SK-N-MC (cell line): Measurements from ENCODE around the gene ZDHHC1.

Experiments used
- DNase-seq: peaks from one replicate; pipeline ENCODE4 v3.0.0-alpha.2; 2011; ENCODE audit warnings: low read depth, low spot score
- H3K27ac ChIP-seq: fragments of 200-600 bp; sonication (generic); 2 replicates; pipeline ENCODE4 v1.5.1; 2016; ENCODE audit warnings: mixed run types
- H3K36me3 ChIP-seq: fragments of 200-600 bp; sonication (generic); 2 replicates; pipeline ENCODE4 v1.6.1; 2017; ENCODE audit warnings: antibody characterized with exemption, low read length, mixed read lengths; ENCODE audit not compliant: insufficient read depth
- H3K4me3 ChIP-seq: fragments of 200-600 bp; sonication (generic); 2 replicates; pipeline ENCODE4 v1.5.1; 2016
- H3K9ac ChIP-seq: fragments of 200-600 bp; sonication (generic); 2 replicates; pipeline ENCODE4 v1.8.0; 2017; ENCODE audit warnings: mixed run types, mixed read lengths; ENCODE audit not compliant: insufficient read length
- H3K9me3 ChIP-seq: fragments of 200-600 bp; sonication (generic); 2 replicates; pipeline ENCODE4 v1.6.1; 2017; ENCODE audit warnings: low read depth, mild to moderate bottlenecking, antibody characterized with exemption, low read length, moderate library complexity, mixed read lengths
- EZH2 ChIP-seq: fragments of 200-600 bp; sonication (generic); IDR thresholded peaks from one replicate; pipeline ENCODE4 v1.6.1; 2017; ENCODE audit warnings: antibody characterized with exemption
- FOXP2 ChIP-seq: optimal IDR thresholded peaks from 2 replicates; pipeline ENCODE3; 2011; ENCODE audit warnings: mild to moderate bottlenecking, moderate library complexity; ENCODE audit not compliant: insufficient read depth; ENCODE audit errors: extremely low read length, control extremely low read depth
- POLR2AphosphoS5 ChIP-seq: IDR thresholded peaks from 2 replicates; pipeline ENCODE4 v1.6.1; 2012; ENCODE audit warnings: mild to moderate bottlenecking, low read depth, low read length, borderline replicate concordance

The ZDHHC1 gene

DNA sequence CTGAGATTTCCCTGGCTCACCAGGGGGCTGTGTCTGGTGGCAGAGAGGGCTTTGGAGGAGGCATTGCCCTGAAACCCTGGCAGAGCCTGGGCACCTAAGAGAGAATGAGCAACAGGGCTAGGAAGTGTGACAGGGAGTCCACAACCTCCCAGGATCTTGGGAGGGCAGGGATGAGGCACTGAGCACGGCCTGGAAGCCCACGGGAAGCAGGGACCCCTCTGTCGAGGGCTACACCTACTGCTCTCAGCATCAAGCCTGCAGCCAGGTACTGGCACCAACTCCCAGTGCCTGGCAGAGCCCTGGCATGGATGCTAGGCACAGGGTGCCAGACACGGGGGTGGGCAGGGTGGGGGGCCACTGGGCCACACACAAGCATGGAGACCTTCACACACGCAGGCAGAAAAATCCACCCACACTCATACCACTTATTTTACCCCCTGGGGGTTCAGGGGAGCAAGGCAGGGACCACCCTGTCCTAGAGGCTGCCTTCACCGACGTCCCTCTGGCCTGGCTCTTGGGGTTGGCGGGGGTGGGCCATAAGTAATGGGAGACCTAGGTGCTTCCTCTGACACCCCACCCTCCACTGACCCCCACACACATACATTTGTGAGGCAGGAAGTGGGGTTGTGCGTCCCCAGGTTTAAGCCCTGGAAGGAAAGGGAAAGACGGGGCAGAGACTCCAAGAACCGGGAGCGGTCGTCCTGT is 13.7 kb upstream of the ZDHHC1 start:
- Histone ChIP-seq H3K36me3 (no peaks in the 10 kb centered on the region), H3K9ac (peak overlapping the region; percentile 65), H3K9me3 (no peaks in the 10 kb centered on the region), H3K27ac (no peak overlapping the region), H3K4me3 (peak overlapping the region; percentile 82)
- DNase-seq: no peak
- no peak for TF ChIP-seq FOXP2
- TF ChIP-seq EZH2: no peak

DNA sequence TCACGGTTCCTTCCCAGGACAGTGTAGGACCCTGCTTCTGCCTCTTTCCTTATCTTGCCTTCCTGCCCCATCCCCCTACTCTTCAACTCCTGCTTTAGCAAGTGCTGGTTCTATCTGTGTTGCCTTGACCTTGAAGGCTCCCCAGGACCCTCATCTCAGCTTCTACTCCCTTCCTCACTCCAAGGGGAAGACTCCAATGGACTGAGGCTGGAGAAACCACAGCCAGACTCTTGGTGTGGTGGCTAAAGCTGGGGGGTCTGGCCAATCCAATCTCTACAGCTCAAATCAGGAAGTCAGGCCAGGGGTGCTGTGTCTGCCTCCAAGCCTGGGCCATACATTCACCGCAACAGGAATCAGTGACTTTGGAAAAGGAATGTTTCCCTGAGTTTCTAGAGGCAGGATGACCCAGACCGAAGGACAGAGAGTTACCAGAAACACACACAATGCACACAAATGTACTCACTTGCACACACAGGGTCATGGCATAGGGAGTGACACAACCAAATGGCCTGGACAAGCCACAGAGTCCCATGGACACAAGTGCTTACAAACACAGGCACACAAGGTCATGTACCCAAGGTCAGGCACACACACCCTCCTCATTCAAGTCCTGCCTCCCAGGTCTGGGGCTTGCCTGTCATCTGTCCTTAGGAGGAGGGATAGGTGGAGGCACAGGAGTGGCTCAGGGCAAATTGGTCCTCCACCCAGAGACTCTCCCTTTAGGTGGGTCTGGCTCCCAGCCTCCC is 12.9 kb upstream of the ZDHHC1 start:
- DNase-seq: no peak
- Histone ChIP-seq H3K27ac (no peak overlapping the region), H3K4me3 (0 out of 2 replicates have a peak overlapping the region, but pooled peaks have one; percentile 82), H3K36me3 (no peaks in the 10 kb centered on the region), H3K9ac (no peak overlapping the region), H3K9me3 (no peaks in the 10 kb centered on the region)
- TF ChIP-seq EZH2: no peak
- TF ChIP-seq FOXP2: no peak
- TF ChIP-seq POLR2AphosphoS5: no peak

DNA sequence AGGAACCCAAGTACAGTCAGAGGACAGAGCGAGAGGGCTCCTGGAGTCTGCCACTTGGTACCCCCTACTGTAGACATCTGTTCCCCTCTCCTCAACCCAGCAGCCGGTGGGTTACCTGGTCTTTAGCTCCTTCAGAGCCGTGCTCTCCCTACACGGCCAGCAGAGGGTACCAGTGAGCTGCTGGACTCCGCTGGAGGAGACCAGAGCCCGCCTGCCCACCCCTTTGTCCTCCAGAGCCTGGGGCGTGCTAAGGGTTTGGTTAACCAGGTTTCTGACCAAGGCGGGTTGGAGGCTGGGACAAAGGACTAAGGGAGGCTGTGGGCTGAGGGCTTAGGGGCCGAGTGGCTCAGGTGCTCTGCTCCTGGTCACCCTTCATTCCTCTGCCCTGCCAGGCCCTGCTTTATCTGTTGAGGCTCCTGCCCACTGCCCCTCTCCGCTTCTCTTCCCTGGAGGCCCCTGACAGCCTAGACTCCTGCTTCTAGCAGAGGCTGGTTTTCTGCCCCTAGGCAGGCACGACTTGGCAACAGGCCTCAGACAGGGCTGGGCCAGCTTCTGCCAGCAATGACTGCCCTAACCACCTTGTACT is 12.0 kb upstream of the ZDHHC1 start:
- Histone ChIP-seq H3K4me3 (no peak overlapping the region), H3K9me3 (no peaks in the 10 kb centered on the region), H3K27ac (no peak overlapping the region), H3K36me3 (no peaks in the 10 kb centered on the region), H3K9ac (no peak overlapping the region)
- DNase-seq: no peak
- TF ChIP-seq POLR2AphosphoS5 (no peak), EZH2 (no peak), FOXP2 (no peak)

DNA sequence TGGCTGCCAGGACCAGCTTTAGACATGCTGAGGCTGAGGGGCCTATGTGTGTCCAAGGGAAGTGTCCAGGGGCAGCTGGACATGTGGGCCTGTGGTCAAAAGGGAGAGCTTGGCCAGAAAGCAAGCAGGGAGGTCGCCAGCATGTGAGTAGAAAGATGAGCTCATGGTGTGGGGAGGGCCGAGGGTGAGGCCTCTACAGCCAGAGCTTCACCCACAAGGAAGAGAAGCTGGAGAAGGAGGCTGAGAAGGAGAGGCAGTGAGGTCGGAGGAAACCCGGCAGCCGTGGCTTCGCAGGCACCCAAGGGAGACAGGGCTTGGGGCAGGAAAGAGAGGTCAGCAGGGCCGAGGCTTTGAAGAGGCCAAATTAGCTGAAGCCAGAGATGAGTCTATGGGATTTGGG is 10.7 kb upstream of the ZDHHC1 start:
- H3K9ac ChIP-seq: no peak overlapping the region
- no peak overlapping the region for H3K27ac ChIP-seq
- no peaks in the 10 kb centered on the region for H3K9me3 ChIP-seq
- no peaks in the 10 kb centered on the region for H3K36me3 ChIP-seq
- TF ChIP-seq FOXP2 (no peak), POLR2AphosphoS5 (no peak), EZH2 (no peak)
- no peak for DNase-seq
- H3K4me3 ChIP-seq: no peak overlapping the region

DNA sequence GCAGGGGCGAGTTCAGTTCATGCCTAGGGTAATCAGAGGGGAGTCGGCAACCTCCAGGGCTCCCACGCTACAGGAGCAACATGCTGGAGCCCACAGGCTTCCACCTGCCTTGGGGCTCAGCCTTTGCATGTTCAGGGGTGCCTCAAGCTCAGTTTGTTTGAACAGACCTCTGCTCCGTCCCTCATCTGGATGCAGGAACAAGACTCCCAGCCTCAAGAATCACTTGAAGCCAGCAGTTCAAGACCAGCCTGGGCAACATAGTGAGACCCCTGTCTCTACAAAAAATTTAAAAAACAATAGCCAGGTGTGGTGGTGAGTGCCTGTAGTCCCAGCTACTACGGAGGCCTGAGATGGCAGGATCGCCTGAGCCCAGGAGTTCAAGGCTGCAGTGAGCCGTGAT is 9.7 kb upstream of the ZDHHC1 start:
- TF ChIP-seq FOXP2: no peak
- no peak for TF ChIP-seq EZH2
- Histone ChIP-seq H3K27ac (peak overlapping the region; percentile 92; the same call in 1 of the 2 replicates), H3K4me3 (no peak overlapping the region), H3K9ac (no peak overlapping the region), H3K9me3 (no peaks in the 10 kb centered on the region), H3K36me3 (no peaks in the 10 kb centered on the region)
- no peak for DNase-seq

DNA sequence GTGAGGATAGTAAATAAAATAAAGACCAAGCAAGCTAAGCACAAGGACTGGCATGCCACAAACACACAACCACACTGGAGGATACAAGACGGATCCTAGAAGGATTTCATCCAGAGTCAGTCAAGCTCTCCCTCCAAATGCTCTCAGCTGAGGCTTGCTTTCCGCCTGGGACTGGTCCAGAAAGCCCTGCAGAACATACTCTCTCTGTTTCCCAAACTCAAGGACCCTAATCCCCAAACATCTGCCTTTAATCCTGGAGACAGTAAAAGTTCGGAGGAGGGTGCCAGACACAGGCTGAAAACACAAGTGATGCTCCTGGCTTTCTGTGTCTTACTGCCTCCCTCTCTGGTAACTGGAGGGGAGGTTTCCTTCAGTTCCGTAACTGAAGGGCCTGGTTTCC is 9.3 kb upstream of the ZDHHC1 start:
- Histone ChIP-seq H3K27ac (peak overlapping the region; percentile 92), H3K9ac (no peak overlapping the region), H3K4me3 (peak overlapping the region; percentile 64), H3K9me3 (no peaks in the 10 kb centered on the region), H3K36me3 (no peaks in the 10 kb centered on the region)
- no peak for DNase-seq
- TF ChIP-seq FOXP2 (no peak), POLR2AphosphoS5 (no peak), EZH2 (no peak)

DNA sequence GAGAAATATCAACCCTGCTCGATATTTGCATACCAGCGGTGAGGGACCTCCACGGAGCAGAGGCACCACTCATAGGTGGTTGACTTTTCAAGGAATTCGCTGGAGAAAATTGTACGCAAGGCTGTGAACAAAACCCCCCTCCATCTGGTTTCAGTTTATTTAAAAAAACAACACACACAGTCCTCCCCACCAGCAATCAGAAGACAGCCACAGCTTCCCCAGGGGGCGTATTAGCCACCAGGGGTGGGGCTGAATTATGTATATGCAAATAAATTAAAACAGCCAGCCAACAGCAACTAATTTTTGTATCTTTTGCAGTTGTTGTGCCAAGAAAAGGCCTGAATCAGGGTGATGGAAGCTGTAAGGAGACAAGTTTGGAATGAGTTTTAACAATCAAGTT is 8.8 kb upstream of the ZDHHC1 start:
- Histone ChIP-seq H3K36me3 (no peaks in the 10 kb centered on the region), H3K9ac (no peak overlapping the region), H3K27ac (peak overlapping the region; percentile 92), H3K9me3 (no peaks in the 10 kb centered on the region), H3K4me3 (peak overlapping the region; percentile 64)
- TF ChIP-seq POLR2AphosphoS5 (no peak), EZH2 (no peak), FOXP2 (no peak)
- no peak for DNase-seq

DNA sequence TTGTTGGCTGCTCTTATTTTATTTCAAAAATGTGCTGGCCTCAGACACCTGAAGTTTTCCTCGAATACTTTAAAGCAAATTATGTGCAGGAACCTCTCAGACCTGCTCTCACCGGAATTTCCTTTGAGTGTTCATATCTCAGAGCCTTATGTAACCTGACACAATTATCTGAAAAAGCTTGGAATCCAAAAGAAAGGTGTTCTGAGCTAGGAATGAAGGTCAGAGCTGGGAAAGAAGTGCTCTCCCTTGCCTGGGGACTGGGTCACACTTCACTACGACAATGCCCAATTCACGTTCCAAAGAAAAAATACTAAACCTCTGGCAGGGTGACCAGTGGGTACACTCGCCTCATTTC is 8.0 kb upstream of the ZDHHC1 start:
- no peak overlapping the region for H3K9ac ChIP-seq
- peak overlapping the region; percentile 64 for H3K4me3 ChIP-seq
- peak overlapping the region; percentile 92 for H3K27ac ChIP-seq
- no peak for DNase-seq
- no peaks in the 10 kb centered on the region for H3K36me3 ChIP-seq
- no peaks in the 10 kb centered on the region for H3K9me3 ChIP-seq
- TF ChIP-seq EZH2 (no peak), POLR2AphosphoS5 (no peak), FOXP2 (no peak)
